Fibroblast of pulmonary artery (primary cell): ENCODE data around the gene ZBTB14.

ENCODE experiments used
- DNase-seq: peaks from one replicate; pipeline ENCODE4 v3.0.0-alpha.2; 2010; ENCODE audit warnings: low read depth
- H3K4me3 ChIP-seq: replicated peaks from 2 replicates; pipeline ENCODE4 v1.5.1; 2011; ENCODE audit warnings: low read depth, mild to moderate bottlenecking, control low read depth, low read length, moderate library complexity
- TF ChIP-seq, protein P1 (sequence below): IDR thresholded peaks from 2 replicates; pipeline ENCODE4 v1.5.1; 2011; ENCODE audit warnings: mild to moderate bottlenecking, control low read depth, low read length, inconsistent platforms; ENCODE audit errors: missing control alignments

The ZBTB14 gene

GRCh38 chr18:5311301-5311989 is 15.9 kb upstream of the ZBTB14 start:
- no peak for DNase-seq
- TF ChIP-seq, protein P1, sequence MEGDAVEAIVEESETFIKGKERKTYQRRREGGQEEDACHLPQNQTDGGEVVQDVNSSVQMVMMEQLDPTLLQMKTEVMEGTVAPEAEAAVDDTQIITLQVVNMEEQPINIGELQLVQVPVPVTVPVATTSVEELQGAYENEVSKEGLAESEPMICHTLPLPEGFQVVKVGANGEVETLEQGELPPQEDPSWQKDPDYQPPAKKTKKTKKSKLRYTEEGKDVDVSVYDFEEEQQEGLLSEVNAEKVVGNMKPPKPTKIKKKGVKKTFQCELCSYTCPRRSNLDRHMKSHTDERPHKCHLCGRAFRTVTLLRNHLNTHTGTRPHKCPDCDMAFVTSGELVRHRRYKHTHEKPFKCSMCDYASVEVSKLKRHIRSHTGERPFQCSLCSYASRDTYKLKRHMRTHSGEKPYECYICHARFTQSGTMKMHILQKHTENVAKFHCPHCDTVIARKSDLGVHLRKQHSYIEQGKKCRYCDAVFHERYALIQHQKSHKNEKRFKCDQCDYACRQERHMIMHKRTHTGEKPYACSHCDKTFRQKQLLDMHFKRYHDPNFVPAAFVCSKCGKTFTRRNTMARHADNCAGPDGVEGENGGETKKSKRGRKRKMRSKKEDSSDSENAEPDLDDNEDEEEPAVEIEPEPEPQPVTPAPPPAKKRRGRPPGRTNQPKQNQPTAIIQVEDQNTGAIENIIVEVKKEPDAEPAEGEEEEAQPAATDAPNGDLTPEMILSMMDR, result no peak

GRCh38 chr18:5309888-5310470 is 14.5 kb upstream of the ZBTB14 start:
- no peak overlapping the region for H3K4me3 ChIP-seq

More at GRCh38 chr18:5311301-5311989, 15.9 kb upstream of the ZBTB14 start:
- H3K4me3 ChIP-seq, result no peak overlapping the region

DNA sequence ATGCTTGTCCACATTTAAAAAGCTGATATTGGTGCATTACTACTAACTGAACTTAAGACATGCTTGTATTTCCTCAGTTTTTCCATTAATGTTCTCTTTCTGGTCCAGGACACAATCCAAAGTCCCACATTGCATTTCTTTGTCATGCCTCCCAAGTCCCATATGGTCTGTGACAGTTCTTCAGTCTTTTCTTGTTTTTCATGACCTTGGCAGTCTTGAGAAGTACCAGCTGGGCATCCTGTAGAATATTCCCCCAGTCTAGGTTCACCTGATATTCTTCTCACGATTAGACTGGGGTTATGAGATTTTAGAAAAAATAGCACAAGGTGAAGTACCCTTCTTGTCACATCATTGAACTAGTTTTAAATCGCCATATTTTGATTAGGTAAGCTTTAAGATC is 10.3 kb upstream of the ZBTB14 start:
- DNase-seq, result no peak

More at GRCh38 chr18:5309888-5310470, 14.5 kb upstream of the ZBTB14 start:
- DNase-seq, result no peak
- TF ChIP-seq, protein P1, result no peak

DNA sequence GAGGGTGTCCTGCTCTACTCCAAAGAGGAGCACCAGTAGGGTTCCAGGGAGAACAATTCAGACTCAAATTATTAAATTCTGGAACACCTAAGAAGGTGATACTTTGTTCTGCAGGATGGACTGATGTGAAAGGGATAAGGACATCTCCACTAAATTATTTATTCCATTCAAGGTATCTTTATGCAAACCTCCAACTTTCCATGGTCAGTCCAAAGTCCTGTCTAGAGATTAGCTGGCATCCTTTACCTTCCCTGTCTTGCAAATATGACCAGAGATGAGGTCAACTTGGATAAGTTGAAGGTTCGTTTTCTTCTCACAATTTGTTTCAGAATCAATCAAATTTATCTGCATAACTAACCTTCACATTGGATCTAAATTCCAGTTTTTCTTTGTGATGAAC is 8.7 kb upstream of the ZBTB14 start:
- no peak overlapping the region for H3K4me3 ChIP-seq
- DNase-seq, result no peak
- TF ChIP-seq, protein P1, result no peak

More for the DNA sequence above, 10.3 kb upstream of the ZBTB14 start:
- no peak overlapping the region for H3K4me3 ChIP-seq
- TF ChIP-seq, protein P1, result no peak

DNA sequence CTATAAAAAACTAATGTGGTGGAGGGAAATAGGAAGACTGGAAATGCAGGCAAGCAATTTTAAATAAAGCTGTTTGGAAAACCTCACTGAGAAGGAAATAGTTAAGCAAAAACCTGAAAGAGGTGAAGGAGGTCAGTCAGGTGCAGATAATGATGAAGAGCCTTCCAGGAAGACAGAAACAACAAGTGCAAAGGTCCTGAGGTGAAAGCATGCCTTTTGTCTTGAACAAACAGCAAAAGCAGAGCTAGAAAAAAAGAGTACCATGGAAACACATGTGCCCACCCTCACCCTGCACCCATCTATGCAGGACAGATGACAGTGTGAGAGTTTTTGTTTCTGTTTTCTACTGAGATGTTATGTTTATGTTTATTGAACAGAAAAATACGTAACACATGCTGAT is 8.1 kb upstream of the ZBTB14 start:
- TF ChIP-seq, protein P1, result no peak
- DNase-seq, result no peak
- H3K4me3 ChIP-seq, result no peak overlapping the region

DNA sequence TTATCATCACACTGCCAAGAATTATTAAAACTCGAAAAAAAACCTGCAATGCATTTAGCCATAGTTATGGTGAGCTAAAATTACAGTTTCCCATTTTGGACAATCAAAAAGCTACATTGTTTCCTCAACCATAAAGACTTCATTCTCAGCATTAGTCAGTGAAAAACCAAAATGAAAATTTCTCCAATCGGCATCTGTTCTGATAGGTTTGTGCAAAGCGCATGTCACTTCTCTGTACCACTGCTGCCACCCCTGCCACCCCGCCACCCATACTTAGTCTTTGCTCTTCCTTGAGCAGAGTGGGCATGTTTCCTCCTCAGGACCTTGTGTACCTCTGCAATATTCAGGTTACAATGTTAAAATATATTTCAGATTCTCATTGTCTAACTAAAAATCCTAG is 7.1 kb upstream of the ZBTB14 start:
- TF ChIP-seq, protein P1, result no peak

More for the DNA sequence above, 7.1 kb upstream of the ZBTB14 start:
- H3K4me3 ChIP-seq, result no peak overlapping the region
- no peak for DNase-seq
